Common myeloid progenitor, CD34-positive (primary cell): Measurements from ENCODE around the gene P2RX2.
A peak's percentile ranks its signal among the peaks of the same experiment; 100 is the strongest.

Experiments used
- CTCF ChIA-PET: fragments of 350-600 bp; sonication (Branson Sonifier 250); formaldehyde crosslinking; loops from one replicate; lab custom pipeline; 2021; ENCODE audit warnings: antibody characterized with exemption; lab: Charles Lee
- POLR2A ChIA-PET: fragments of 350-600 bp; sonication (Branson Sonifier 250); formaldehyde crosslinking; loops from one replicate; lab custom pipeline; 2021; ENCODE audit warnings: antibody characterized with exemption; lab: Charles Lee
- DNase-seq, 3 donors: peaks; one replicate each; pipeline versions ENCODE4 v3.0.0 to v3.0.0-alpha.2; 2013
- H3K27ac ChIP-seq, 2 experiments: 1 replicate in 1 of 2; 2 replicates in 1 of 2; pipeline ENCODE4 v1.7.0; 2013; ENCODE audit warnings: inconsistent platforms in 2 of 2, low read length in 2 of 2, mild to moderate bottlenecking in 2 of 2, low read depth in 1 of 2, moderate library complexity in 1 of 2; ENCODE audit not compliant: severe bottlenecking in 2 of 2, insufficient read depth in 1 of 2, poor library complexity in 1 of 2
- H3K27me3 ChIP-seq, 5 experiments: replicated peaks in 2 of 5; 1 replicate in 3 of 5; 2 replicates in 2 of 5; pipeline versions ENCODE4 v1.6.1 to v1.7.0; 2013; ENCODE audit warnings: low read length in 4 of 5, mild to moderate bottlenecking in 2 of 5, moderate library complexity in 2 of 5, inconsistent platforms in 1 of 5; ENCODE audit not compliant: insufficient read depth in 5 of 5, control insufficient read depth in 4 of 5
- H3K36me3 ChIP-seq, 4 experiments: 1 replicate in 2 of 4; 2 replicates in 2 of 4; pipeline versions ENCODE4 v1.6.1 to v1.7.0; 2013; ENCODE audit warnings: low read length in 3 of 4, control low read depth in 1 of 4, mild to moderate bottlenecking in 1 of 4; ENCODE audit not compliant: control insufficient read depth in 4 of 4, insufficient read depth in 4 of 4
- H3K4me1 ChIP-seq, 4 experiments: 1 replicate in 3 of 4; 2 replicates in 1 of 4; pipeline versions ENCODE4 v1.6.1 to v1.7.1; 2013; ENCODE audit warnings: low read length in 3 of 4, mild to moderate bottlenecking in 3 of 4, control low read depth in 1 of 4, inconsistent platforms in 1 of 4, moderate library complexity in 1 of 4; ENCODE audit not compliant: control insufficient read depth in 4 of 4, insufficient read depth in 4 of 4; ENCODE audit errors: control extremely low read depth in 1 of 4
- H3K4me3 ChIP-seq, 7 experiments: 1 replicate in 4 of 7; 2 replicates in 3 of 7; pipeline versions ENCODE4 v1.5.1 to v1.7.0; 2013; ENCODE audit warnings: mild to moderate bottlenecking in 7 of 7, low read length in 6 of 7, moderate library complexity in 6 of 7, inconsistent platforms in 2 of 7, low read depth in 2 of 7, control low read depth in 1 of 7; ENCODE audit not compliant: insufficient read depth in 4 of 7, control insufficient read depth in 1 of 7; ENCODE audit errors: extremely low read depth in 1 of 7
- H3K9me3 ChIP-seq, 5 experiments: 1 replicate in 4 of 5; 2 replicates in 1 of 5; pipeline versions ENCODE4 v1.6.1 to v1.7.1; 2013; ENCODE audit warnings: low read length in 4 of 5, mild to moderate bottlenecking in 2 of 5, inconsistent platforms in 1 of 5, low read depth in 1 of 5, moderate library complexity in 1 of 5; ENCODE audit not compliant: control insufficient read depth in 4 of 5, insufficient read depth in 2 of 5; ENCODE audit errors: control extremely low read depth in 1 of 5
- WGBS: methylation state at CpG from one replicate; pipeline ENCODE4 v1.1.5; 2013; ENCODE audit not compliant: insufficient coverage; 5-methylcytosine and 5-hydroxymethylcytosine counted together

P2RX2 gene

DNA sequence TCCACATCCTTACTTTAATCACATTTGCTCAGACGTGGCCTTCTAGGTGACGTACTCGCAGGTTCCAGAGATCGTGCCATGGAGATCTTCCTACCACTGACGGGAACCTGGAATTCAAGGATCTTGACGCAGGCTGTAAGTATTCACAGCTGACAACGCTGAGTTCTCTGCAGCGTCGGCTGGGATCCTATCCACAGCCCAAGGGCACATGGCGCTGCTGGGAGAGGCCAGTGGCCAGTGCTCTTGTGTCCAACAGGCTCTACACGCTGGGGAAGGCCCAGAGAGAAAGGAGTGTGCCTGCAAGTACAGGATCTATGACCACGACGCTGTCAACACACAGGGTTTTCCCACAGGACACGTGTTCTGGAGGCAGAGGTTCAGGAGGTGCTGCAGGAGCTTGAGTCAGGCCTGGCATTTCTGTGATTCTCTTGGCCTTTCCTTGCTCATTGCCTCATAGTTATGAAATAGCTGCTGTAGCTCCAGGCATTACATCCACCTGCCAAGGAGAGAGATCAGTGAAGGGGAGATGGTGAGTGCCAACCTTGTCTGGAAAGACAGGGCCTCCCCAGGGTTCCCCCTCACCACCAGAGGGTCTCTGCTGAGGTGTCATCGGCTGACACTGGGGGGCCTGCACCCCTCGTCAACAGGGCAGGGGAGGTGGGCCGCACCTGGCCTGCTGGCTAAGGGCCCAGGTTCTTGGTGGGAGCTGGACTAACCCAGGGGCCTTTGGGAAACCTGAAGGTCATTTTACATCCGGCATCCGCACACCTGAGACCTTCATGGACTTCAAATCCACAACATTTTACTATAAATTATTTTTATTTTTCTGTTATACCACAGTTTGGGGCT, 29.5 kb upstream of the P2RX2 start:
- Histone ChIP-seq H3K4me3 (no peak overlapping the region), H3K9me3 (peaks cover 0 to 2% (median 0%) of the 10 kb centered on the region in 5 experiments), H3K27ac (no peak overlapping the region), H3K4me1 (peaks cover 0 to 10% (median 5%) of the 10 kb centered on the region in 4 experiments), H3K36me3 (peaks cover 0 to 8% (median 2%) of the 10 kb centered on the region in 4 experiments), H3K27me3 (no peaks in the 10 kb centered on the region)
- DNase-seq, result no peak
- CTCF ChIA-PET, result interaction anchor here (1.4 kb wide), 1 partner anchor 11 kb away, joined by 4 read pairs; no protein-coding TSS in a partner anchor
- POLR2A ChIA-PET, result no interaction called here
- WGBS, result 85% methylated on average over 15 of the region's 19 CpGs

DNA sequence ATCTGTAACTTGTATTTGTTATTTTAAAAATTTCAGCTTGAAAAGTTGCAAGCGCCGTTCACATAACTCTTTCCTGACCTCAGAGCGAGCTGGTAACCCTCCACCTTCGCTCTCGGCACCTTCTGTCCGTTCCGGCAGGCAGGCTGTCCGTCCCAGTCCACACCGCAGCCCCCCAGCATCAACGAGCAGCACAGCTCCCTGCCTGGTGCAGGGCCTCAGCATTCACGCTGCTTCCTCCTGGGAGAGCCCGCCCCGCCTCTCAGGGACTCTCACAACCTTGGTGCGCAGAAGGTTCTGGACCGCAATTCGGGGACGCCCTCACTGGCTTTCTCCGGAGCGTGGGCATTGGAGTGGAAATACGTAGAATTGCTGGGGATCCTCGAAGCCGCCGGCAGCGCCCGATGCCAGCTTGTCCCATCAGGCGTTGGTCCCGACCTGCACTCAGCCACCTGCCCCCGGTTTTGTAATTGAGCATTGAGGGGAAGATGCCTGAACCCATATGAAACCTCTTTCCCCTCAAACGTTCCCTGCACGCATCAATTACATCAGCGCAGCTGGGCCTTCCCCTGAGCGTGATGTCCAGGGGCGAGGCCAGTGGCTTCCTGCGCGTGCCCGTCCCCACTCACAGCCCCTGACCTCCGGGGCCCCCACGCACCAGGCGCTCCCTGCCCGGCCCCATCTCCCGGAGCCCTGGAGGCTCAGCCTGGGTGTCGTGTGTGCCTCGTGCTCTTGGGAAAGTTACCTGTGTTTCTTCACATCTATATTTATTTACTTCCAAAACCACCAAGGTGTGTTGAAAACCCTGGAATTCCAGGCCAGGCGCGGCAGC, 27.3 kb upstream of the P2RX2 start:
- 95% methylated on average over 45 of the region's 45 CpGs for WGBS
- H3K4me3 ChIP-seq, result no peak overlapping the region
- H3K27me3 ChIP-seq, result no peaks in the 10 kb centered on the region
- peaks cover 0 to 2% (median 0%) of the 10 kb centered on the region in 5 experiments for H3K9me3 ChIP-seq
- no peak overlapping the region for H3K27ac ChIP-seq
- H3K36me3 ChIP-seq, result no peaks in the 10 kb centered on the region
- POLR2A ChIA-PET, result no interaction called here
- DNase-seq, result no peak
- peaks cover 0 to 11% (median 6%) of the 10 kb centered on the region in 4 experiments for H3K4me1 ChIP-seq
- CTCF ChIA-PET, result interaction anchor here (1.1 kb wide), 1 partner anchor 12 kb away, joined by 3 read pairs; no protein-coding TSS in a partner anchor

DNA sequence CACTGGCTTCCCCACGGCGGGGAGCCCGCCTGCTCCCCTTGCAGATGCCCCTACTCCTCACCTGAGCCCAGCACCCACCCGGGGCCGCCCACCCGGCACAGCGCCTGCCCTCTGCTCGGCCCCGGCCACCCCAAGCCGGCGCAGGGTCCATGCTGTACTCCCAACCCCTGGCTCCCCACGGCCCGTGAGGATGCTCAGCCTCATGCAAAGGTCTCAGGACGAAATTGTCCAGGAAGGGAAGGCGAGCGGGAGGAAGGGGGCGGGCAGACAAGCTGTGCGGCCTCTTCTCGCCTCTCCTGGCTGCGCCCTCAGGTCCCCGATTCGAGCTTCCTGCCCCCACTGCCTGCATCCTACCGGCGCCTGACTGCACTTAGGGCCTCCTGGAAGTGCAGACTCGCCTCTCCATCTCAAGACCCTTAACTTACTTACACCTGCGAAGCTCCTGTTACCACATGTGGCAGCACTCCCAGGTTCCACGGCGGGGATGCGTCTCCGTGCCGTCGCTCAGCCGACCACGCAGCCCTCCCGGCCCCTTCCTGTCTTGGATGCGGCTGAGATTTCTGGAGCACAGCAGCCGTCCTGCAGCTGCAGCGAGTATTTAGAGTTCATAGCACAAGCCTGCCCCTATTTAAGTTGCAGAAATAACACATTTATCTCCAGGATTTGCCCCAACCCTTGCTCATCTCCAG, 26.1 kb upstream of the P2RX2 start:
- no peak overlapping the region for H3K27ac ChIP-seq
- POLR2A ChIA-PET, result interaction anchor here (0.6 kb wide), 1 partner anchor 431 kb away, joined by 4 read pairs; no protein-coding TSS in a partner anchor
- DNase-seq, result no peak
- H3K4me3 ChIP-seq, result no peak overlapping the region
- H3K4me1 ChIP-seq, result peaks cover 0 to 11% (median 8%) of the 10 kb centered on the region in 4 experiments
- H3K36me3 ChIP-seq, result no peaks in the 10 kb centered on the region
- H3K9me3 ChIP-seq, result peaks cover 0 to 2% (median 0%) of the 10 kb centered on the region in 5 experiments
- CTCF ChIA-PET, result no interaction called here
- WGBS, result 92% methylated on average over 29 of the region's 38 CpGs
- no peaks in the 10 kb centered on the region for H3K27me3 ChIP-seq

DNA sequence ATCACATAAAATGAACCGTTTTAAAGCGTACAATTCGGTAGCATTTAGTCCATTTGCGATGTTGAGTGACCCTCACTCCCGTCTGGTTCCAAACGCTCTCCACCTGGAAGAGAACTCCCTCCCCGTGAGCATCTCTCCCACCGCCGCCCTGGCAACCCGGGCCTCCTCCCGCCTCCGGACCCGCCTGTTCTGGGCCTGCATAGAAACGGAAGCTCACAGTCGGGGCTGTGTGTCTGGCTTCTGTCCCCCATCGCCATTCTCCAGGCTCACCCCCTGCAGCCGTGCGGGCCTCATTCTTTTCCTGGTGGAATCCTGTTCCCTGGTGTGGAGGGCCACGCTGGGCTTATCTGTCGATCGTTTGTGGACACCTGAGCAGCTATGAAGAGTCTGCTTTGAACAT, 25.5 kb upstream of the P2RX2 start:
- DNase-seq, result no peak
- no peak overlapping the region for H3K27ac ChIP-seq
- no peaks in the 10 kb centered on the region for H3K27me3 ChIP-seq
- no peak overlapping the region for H3K4me3 ChIP-seq
- H3K4me1 ChIP-seq, result peaks cover 0 to 12% (median 11%) of the 10 kb centered on the region in 4 experiments
- WGBS, result 97% methylated on average over 21 of the region's 21 CpGs
- peaks cover 0 to 2% (median 0%) of the 10 kb centered on the region in 5 experiments for H3K9me3 ChIP-seq
- POLR2A ChIA-PET, result no interaction called here
- no peaks in the 10 kb centered on the region for H3K36me3 ChIP-seq
- CTCF ChIA-PET, result no interaction called here

DNA sequence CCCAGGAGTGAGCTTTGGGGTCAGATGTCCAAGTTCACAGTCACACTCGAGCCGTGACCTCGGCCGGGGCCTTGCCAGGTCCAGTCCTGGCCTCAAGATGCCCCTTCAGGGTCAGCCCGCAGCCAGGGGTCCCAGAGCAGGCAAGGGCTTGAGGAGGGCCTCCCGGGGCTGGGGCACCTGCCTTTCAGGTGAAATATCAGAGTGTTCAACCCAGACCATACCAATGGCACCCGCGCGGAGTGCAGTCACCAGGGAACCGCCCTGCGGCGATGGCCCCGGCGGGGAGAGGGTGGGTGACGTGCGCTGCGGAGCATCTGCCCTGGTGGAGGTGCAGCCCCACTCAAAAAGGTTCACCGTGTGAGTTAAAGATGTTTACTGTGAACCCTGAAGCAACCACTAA, 25.1 kb upstream of the P2RX2 start:
- CTCF ChIA-PET, result no interaction called here
- no peak overlapping the region for H3K27ac ChIP-seq
- no peaks in the 10 kb centered on the region for H3K36me3 ChIP-seq
- no peak overlapping the region for H3K4me3 ChIP-seq
- 87% methylated on average over 13 of the region's 18 CpGs for WGBS
- no peak for DNase-seq
- POLR2A ChIA-PET, result no interaction called here
- peaks cover 0 to 12% (median 11%) of the 10 kb centered on the region in 4 experiments for H3K4me1 ChIP-seq
- peaks cover 0 to 2% (median 0%) of the 10 kb centered on the region in 5 experiments for H3K9me3 ChIP-seq
- H3K27me3 ChIP-seq, result no peaks in the 10 kb centered on the region

DNA sequence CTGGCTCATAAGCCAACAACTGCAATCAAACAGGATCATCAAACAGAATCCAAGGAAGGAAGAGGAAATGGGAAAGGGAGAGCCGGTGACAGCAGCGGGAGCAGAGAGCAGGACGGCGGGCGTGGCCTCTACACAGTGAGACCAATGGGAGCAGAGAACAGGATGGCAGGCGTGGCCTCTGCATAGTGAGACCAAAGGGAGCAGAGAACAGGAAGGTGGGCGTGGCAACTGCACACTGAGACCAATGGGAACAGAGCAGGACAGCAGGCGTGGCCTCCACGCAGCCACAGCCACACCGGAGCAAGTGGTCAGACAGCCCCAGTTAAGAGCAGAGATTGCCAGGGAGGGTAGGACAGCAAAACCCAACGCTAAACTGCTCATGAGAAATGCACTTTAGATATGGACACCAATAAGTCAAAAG, 24.6 kb upstream of the P2RX2 start:
- Histone ChIP-seq H3K9me3 (no peaks in the 10 kb centered on the region), H3K4me1 (peaks cover 0 to 16% (median 13%) of the 10 kb centered on the region in 4 experiments), H3K27me3 (no peaks in the 10 kb centered on the region), H3K27ac (no peak overlapping the region), H3K4me3 (peak overlapping the region in 1 of 7 experiments; percentile 11), H3K36me3 (no peaks in the 10 kb centered on the region)
- ChIA-PET CTCF (no interaction called here), POLR2A (no interaction called here)
- DNase-seq, result peak; percentile 69 to 75 (median 73)
- WGBS, result 39% methylated on average over 11 of the region's 11 CpGs
